ENCODE results near the gene FMC1. TPM values are rescaled to one million over a fixed set of nuclear protein-coding genes. Genes with fewer than 3 reads are reported as not detected.
A peak's percentile ranks its signal among the peaks of the same experiment; 100 is the strongest.
"Not testable (repeated sequence)": the region's sequence is repeated elsewhere in the genome, so short reads cannot be mapped to it uniquely, and the experiment has no call there.

The FMC1 gene
- total RNA-seq, 2 donors from 2014 or later: 20.2 to 45.9 TPM

GRCh38 chr7:139297795-139298194 lies 43.3 kb upstream of the FMC1 start:
- Histone ChIP-seq H3K4me1 (no peaks in the 10 kb centered on the region), H3K9me3 (no peaks in the 10 kb centered on the region), H3K27ac (no peak overlapping the region), H3K36me3 (peaks cover 40% of the 10 kb centered on the region), H3K27me3 (no peaks in the 10 kb centered on the region), H3K4me3 (no peak overlapping the region)
- no peak for TF ChIP-seq CTCF (IDR thresholded peaks at IDR 0.05)
- DNase-seq (ENCODE audit: low spot score): no peak

DNA sequence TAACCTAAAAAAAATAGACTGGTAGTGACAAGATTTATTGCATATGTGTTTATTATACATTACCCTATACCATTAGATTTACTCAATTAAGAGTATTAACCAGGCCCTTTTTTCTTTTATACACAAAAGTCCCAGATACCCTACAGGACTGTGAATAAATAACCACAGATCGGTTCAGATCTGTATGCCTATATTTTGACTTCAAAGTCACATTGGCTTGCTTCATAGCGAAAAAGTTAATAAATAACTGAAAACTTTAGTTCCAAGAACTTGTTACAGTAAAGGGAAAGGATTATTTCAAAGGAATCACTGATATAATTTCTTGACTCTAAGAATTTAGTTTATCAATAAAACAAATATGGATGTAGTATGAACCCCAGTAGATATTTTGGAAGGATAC lies 41.8 kb upstream of the FMC1 start:
- TF ChIP-seq CTCF (IDR thresholded peaks at IDR 0.05): no peak
- no peak for DNase-seq (ENCODE audit: low spot score)
- peaks cover 32% of the 10 kb centered on the region for H3K36me3 ChIP-seq

GRCh38 chr7:139300390-139300789 lies 40.7 kb upstream of the FMC1 start:
- Histone ChIP-seq H3K36me3 (peaks cover 21% of the 10 kb centered on the region), H3K4me1 (no peaks in the 10 kb centered on the region), H3K27me3 (no peaks in the 10 kb centered on the region), H3K4me3 (no peak overlapping the region), H3K27ac (no peak overlapping the region), H3K9me3 (no peaks in the 10 kb centered on the region)
- no peak for DNase-seq (ENCODE audit: low spot score)
- no peak for TF ChIP-seq CTCF (IDR thresholded peaks at IDR 0.05)

More for the DNA sequence above, 41.8 kb upstream of the FMC1 start:
- H3K9me3 ChIP-seq: no peaks in the 10 kb centered on the region
- H3K27me3 ChIP-seq: no peaks in the 10 kb centered on the region
- no peak overlapping the region for H3K27ac ChIP-seq
- no peaks in the 10 kb centered on the region for H3K4me1 ChIP-seq
- no peak overlapping the region for H3K4me3 ChIP-seq

DNA sequence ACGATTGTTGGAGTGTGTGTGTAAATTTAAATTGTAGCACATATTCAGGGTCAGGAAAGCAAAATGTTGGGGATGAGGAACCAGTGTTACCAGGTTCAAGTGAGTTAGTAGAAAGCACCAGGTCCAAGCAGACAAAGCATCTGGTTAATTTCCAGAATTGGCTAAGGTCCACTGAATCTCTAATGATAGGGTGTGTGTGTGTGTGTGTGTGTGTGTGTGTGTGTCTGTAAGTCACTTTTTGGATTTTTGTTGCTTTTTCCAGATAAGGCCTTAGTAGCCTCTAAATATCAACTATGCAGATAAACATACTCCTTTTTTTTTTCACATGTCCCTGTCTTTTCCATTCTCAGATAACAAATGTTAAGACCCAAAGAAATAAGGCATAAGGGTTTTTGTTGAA lies 36.6 kb upstream of the FMC1 start:
- DNase-seq (ENCODE audit: low spot score): no peak
- Histone ChIP-seq H3K27me3 (no peaks in the 10 kb centered on the region), H3K4me1 (no peaks in the 10 kb centered on the region), H3K36me3 (no peaks in the 10 kb centered on the region), H3K9me3 (no peaks in the 10 kb centered on the region), H3K4me3 (no peak overlapping the region), H3K27ac (no peak overlapping the region)
- no peak for TF ChIP-seq CTCF (IDR thresholded peaks at IDR 0.05)

- Histone ChIP-seq H3K27me3 (no peaks in the 10 kb centered on the region), H3K4me3 (no peak overlapping the region), H3K36me3 (no peaks in the 10 kb centered on the region), H3K27ac (no peak overlapping the region), H3K9me3 (no peaks in the 10 kb centered on the region), H3K4me1 (no peaks in the 10 kb centered on the region)
- DNase-seq (ENCODE audit: low spot score): no peak
- no peak for TF ChIP-seq CTCF (IDR thresholded peaks at IDR 0.05)
Observed at GRCh38 chr7:139317939-139318505, 23.1 kb upstream of the FMC1 start.

- no peaks in the 10 kb centered on the region for H3K4me1 ChIP-seq
- DNase-seq (ENCODE audit: low spot score): no peak
- no peaks in the 10 kb centered on the region for H3K9me3 ChIP-seq
- H3K36me3 ChIP-seq: no peaks in the 10 kb centered on the region
- no peak overlapping the region for H3K27ac ChIP-seq
- TF ChIP-seq CTCF (IDR thresholded peaks at IDR 0.05): peak in 1 of 2 donors; percentile 23
- H3K4me3 ChIP-seq: no peak overlapping the region
- no peaks in the 10 kb centered on the region for H3K27me3 ChIP-seq
Observed at GRCh38 chr7:139321071-139321745, 19.9 kb upstream of the FMC1 start.

DNA sequence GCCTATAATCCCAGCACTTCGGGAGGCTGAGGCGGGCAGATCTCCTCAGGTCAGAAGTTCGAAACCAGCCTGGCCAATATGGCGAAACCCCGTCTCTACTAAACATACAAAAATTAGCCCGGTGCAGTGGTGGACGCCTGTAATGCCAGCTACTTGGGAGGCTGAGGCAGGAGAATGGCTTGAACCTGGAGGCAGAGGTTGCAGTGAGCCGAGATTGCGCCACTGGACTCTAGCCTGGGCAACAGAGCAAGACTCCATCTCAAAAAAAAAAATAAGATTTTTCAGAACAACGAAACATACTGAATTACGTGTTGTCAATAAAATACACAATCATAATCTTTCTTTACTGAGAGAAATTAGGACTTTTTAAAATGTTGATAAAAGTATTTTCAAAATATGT lies 16.4 kb upstream of the FMC1 start:
- H3K36me3 ChIP-seq; H3K4me3 ChIP-seq; DNase-seq (ENCODE audit: low spot score); H3K4me1 ChIP-seq; H3K9me3 ChIP-seq; H3K27me3 ChIP-seq; H3K27ac ChIP-seq: not testable (repeated sequence)

Measured in right atrium auricular region (tissue), 2 donors.